ENCODE data around the gene CD86. TPM values are rescaled to one million over a fixed set of nuclear protein-coding genes. Genes with fewer than 3 reads are reported as not detected.
A peak's percentile ranks its signal among the peaks of the same experiment; 100 is the strongest.

The CD86 gene
- total RNA-seq, 6 donors from 2014 or later: 4.2 to 27.8 (median 14.4) TPM

DNA sequence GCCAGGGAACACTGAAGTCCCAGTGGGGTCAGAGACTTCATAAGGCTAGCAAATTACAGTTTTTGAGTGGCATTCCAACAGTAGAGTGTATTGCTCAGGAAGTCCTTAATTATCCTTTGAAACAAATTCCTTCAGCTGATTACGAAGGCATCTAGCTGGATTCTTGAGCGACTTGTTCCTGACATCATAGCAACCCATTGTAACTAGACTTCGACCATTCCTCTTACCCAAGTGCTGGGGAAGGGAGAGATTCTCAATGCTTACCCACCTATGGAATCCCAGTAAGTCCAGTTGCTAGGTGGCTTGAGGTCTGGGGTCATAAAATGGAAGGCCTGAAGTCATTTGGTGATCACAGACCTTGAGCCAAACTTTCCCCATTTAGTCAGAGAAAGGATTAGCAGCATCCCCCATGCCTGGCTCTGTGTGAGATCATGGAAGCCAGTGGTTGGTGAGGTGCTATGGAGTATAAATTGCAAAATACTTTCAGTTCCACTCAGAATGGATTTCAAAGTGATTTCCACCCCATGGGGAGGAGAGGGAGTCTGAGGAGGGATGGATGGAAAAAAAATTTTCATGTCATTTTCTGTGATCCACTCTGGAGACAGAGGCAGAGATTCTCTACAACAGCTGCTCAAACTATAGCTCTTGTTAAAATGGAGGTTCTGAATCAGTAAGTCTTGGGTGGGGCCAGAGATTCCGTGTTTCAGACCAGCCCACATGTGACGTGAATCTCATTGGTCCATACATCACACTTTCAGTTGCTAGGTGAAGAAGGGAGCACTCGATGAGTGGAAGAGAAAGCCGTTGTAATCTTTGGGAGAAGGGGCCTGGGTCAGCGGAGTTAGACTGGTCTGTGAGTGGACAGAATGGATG lies 45.7 kb downstream of the CD86 start:
- no peak for DNase-seq
- TF ChIP-seq, protein P1, sequence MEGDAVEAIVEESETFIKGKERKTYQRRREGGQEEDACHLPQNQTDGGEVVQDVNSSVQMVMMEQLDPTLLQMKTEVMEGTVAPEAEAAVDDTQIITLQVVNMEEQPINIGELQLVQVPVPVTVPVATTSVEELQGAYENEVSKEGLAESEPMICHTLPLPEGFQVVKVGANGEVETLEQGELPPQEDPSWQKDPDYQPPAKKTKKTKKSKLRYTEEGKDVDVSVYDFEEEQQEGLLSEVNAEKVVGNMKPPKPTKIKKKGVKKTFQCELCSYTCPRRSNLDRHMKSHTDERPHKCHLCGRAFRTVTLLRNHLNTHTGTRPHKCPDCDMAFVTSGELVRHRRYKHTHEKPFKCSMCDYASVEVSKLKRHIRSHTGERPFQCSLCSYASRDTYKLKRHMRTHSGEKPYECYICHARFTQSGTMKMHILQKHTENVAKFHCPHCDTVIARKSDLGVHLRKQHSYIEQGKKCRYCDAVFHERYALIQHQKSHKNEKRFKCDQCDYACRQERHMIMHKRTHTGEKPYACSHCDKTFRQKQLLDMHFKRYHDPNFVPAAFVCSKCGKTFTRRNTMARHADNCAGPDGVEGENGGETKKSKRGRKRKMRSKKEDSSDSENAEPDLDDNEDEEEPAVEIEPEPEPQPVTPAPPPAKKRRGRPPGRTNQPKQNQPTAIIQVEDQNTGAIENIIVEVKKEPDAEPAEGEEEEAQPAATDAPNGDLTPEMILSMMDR (IDR thresholded peaks at IDR 0.05): no peak
- no peak for TF ChIP-seq POLR2A (IDR thresholded peaks at IDR 0.05)
- no peak for TF ChIP-seq POLR2AphosphoS5 (IDR thresholded peaks at IDR 0.05)
- TF ChIP-seq EP300 (IDR thresholded peaks at IDR 0.05): no peak
- Histone ChIP-seq H3K9me3 (no peaks in the 10 kb centered on the region), H3K27ac (no peak overlapping the region), H3K36me3 (no peaks in the 10 kb centered on the region), H3K4me3 (no peak overlapping the region), H3K4me1 (no peaks in the 10 kb centered on the region), H3K27me3 (no peaks in the 10 kb centered on the region)
- 30 to 35% methylated on average over 8 of the region's 8 CpGs for WGBS, 2 donors
- ATAC-seq (ENCODE audit: low FRiP score in 2 of 2): no peak

DNA sequence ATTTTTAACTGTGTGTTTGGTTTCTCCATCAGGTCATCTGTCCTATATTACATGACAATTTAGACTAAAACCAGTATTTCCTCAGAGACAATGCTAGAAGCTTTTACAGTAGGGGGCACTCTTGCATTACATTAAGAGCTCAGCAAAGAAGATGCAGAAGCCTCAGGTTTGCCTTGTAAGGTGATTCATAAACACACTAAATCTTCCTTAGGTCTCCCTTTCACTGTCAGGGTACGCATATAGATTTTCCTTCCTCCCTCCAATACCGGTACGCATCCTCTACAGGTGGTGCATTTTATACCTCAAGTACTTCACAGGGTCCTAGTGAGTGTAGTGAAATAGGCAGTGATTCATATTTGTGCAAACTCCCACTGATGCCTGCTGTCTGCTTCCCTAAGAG lies 46.5 kb downstream of the CD86 start:
- H3K4me1 ChIP-seq: no peaks in the 10 kb centered on the region
- H3K36me3 ChIP-seq: no peaks in the 10 kb centered on the region
- WGBS, 2 donors: 36 to 64% methylated on average over 3 of the region's 3 CpGs
- H3K27ac ChIP-seq: no peak overlapping the region
- H3K4me3 ChIP-seq: no peak overlapping the region
- ATAC-seq (ENCODE audit: low FRiP score in 2 of 2) (peak in 1 of 2 donors; percentile 53), DNase-seq (no peak)
- no peaks in the 10 kb centered on the region for H3K27me3 ChIP-seq
- no peaks in the 10 kb centered on the region for H3K9me3 ChIP-seq
- no peak for TF ChIP-seq POLR2A (IDR thresholded peaks at IDR 0.05)
- TF ChIP-seq, protein P1 (IDR thresholded peaks at IDR 0.05): peak in 3 of 6 experiments; percentile 43 to 46 (median 46)
- no peak for TF ChIP-seq EP300 (IDR thresholded peaks at IDR 0.05)

DNA sequence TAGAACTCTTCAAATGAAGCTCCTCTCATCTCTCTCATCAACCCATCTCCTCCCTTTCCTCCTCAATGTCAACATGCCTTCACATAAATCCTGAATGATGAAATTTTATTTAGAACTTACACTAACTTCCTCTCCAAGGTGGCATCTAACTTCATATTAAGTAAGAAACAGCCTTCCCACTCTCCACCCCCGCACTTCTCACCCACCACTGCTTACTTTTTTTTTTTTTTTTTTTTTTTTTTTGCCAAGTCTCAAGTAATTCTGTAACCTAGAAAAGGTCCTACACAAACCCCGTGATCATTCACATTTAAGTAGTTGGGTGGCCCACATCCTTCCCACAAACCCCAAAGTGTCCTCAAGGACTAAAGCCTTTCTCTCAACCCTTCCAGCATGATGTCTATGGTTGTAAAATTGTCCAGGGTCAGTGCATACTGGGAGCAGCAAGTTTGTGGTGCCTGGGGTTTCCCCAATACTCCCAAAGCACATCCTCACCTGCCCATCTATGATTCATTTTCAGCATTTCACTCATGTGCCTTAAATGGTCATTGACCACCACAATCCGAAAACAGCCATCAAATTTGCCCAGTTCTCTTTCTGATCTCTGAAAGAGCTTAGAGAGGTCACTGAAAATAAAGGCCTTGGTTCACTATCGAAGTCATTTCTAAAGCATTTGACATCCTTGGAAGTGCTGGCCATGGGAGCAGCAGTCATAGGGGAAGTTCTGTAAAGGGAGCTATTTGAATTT lies 47.2 kb downstream of the CD86 start:
- Histone ChIP-seq H3K9me3 (no peaks in the 10 kb centered on the region), H3K36me3 (no peaks in the 10 kb centered on the region), H3K27ac (no peak overlapping the region), H3K4me1 (no peaks in the 10 kb centered on the region), H3K4me3 (no peak overlapping the region), H3K27me3 (no peaks in the 10 kb centered on the region)
- 55 to 75% methylated on average over 4 of the region's 4 CpGs for WGBS, 2 donors
- ATAC-seq (ENCODE audit: low FRiP score in 2 of 2) (no peak), DNase-seq (no peak)
- TF ChIP-seq POLR2AphosphoS5 (IDR thresholded peaks at IDR 0.05) (no peak), EP300 (IDR thresholded peaks at IDR 0.05) (no peak), POLR2A (IDR thresholded peaks at IDR 0.05) (no peak)
- TF ChIP-seq, protein P1 (IDR thresholded peaks at IDR 0.05): no peak

DNA sequence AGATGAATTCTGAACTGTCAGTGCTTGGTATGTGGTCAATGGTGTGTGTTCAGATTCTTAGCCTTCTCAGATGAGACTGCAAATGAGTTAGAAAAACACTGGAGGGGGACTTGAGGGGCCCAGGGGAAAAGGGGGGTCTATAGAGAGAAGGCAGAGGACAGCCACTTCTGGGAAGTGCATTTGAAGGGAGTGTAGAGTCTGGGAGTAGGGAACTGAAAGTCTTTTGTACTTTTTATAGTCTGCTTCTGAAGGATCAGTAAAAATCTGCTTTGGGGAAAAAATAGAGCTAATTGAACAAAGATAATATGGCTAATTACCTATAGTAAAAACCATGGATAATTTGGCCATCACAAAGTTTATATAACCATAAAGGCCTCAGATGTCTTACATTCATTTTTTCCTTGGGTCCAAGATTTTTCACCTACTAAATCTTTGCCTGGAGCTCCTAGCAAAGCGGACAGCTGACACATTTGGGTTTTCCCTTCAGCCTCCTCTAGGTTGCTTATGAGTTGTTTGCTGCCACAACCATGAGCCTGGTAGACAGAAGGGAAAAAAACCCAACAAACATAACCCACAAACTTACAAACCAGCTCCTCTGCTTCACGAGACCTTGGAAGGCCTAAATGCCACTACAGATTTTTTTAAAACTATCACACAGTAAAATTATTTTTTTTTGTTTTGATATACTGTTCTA lies 48.8 kb downstream of the CD86 start:
- H3K4me3 ChIP-seq: no peak overlapping the region
- DNase-seq: no peak
- no peak for ATAC-seq (ENCODE audit: low FRiP score in 2 of 2)
- no peaks in the 10 kb centered on the region for H3K9me3 ChIP-seq
- H3K4me1 ChIP-seq: no peaks in the 10 kb centered on the region
- H3K27me3 ChIP-seq: no peaks in the 10 kb centered on the region
- H3K36me3 ChIP-seq: no peaks in the 10 kb centered on the region
- WGBS, 2 donors: 88 to 91% methylated on average over 2 of the region's 2 CpGs
- TF ChIP-seq, protein P1 (IDR thresholded peaks at IDR 0.05): no peak
- TF ChIP-seq EP300 (IDR thresholded peaks at IDR 0.05): no peak
- TF ChIP-seq POLR2AphosphoS5 (IDR thresholded peaks at IDR 0.05): no peak
- TF ChIP-seq POLR2A (IDR thresholded peaks at IDR 0.05): no peak
- H3K27ac ChIP-seq: no peak overlapping the region
